HFF-Myc (cell line): ENCODE data around the gene RALGAPB.

ENCODE experiments used
- DNase-seq: peaks from one replicate; pipeline ENCODE4 v3.0.0-alpha.2; 2011; ENCODE audit warnings: low read depth; ENCODE audit errors: extremely low read depth
- H3K4me3 ChIP-seq: replicated peaks from 2 replicates; pipeline ENCODE4 v1.5.1; 2011; ENCODE audit warnings: low read depth, mild to moderate bottlenecking, control low read depth, low read length
- TF ChIP-seq, protein P1 (sequence below): IDR thresholded peaks from 2 replicates; pipeline ENCODE4 v1.5.1; 2012; ENCODE audit warnings: mild to moderate bottlenecking, low read depth, low read length, control low read depth; ENCODE audit errors: missing control alignments

Gene RALGAPB

DNA sequence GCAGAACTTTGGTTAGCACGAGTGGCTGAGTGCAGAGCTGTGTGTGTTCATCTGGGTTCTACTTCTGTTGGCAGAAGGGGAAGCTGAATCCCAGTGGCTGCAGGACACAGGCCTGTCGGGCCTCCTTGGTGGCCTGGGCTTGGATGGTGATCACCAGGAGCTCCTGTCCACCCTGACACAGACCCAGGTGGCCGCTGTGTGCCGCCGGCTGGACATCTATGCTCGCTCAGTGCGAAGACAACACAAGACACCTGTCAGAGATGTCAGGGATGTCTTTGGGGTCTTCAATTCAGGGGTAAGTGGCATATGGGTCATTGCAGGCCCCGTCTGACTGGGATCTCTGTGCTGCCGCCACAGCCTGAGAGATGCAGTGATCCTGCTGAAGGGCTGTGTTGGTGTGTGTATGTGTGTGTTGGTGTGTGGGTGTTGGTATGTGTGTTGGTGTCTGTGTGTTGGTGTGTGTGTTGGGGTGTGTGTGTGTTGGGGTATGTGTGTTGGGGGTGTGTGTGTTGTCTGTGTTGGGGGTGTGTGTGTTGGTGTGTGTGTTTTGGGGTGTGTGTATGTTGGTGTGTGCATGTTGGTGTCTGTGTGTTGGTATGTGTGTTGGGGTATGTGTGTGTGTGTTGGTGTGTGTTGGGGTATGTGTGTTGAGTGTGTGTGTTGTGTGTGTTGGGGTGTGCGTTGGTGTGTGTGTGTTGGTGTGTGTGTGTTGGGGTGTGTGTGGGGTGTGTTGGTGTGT lies 154.4 kb downstream of the RALGAPB start:
- TF ChIP-seq, protein P1, sequence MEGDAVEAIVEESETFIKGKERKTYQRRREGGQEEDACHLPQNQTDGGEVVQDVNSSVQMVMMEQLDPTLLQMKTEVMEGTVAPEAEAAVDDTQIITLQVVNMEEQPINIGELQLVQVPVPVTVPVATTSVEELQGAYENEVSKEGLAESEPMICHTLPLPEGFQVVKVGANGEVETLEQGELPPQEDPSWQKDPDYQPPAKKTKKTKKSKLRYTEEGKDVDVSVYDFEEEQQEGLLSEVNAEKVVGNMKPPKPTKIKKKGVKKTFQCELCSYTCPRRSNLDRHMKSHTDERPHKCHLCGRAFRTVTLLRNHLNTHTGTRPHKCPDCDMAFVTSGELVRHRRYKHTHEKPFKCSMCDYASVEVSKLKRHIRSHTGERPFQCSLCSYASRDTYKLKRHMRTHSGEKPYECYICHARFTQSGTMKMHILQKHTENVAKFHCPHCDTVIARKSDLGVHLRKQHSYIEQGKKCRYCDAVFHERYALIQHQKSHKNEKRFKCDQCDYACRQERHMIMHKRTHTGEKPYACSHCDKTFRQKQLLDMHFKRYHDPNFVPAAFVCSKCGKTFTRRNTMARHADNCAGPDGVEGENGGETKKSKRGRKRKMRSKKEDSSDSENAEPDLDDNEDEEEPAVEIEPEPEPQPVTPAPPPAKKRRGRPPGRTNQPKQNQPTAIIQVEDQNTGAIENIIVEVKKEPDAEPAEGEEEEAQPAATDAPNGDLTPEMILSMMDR: no peak
- no peak overlapping the region for H3K4me3 ChIP-seq
- DNase-seq: no peak
